HepG2 (cell line): ENCODE results near the gene SH2D6. TPM values are rescaled to one million over a fixed set of nuclear protein-coding genes. Genes with fewer than 3 reads are reported as not detected.
A peak's percentile ranks its signal among the peaks of the same experiment; 100 is the strongest.

ENCODE experiments used
- AKAP8 ChIP-seq: sonication (generic); formaldehyde crosslinking; IDR thresholded peaks from 2 replicates; pipeline ENCODE4 v1.5.1; 2020; ENCODE audit warnings: mild to moderate bottlenecking, missing genetic modification reagents
- CREM ChIP-seq, 2 experiments: sonication (generic) in 1 of 2; formaldehyde crosslinking in 1 of 2; IDR thresholded peaks; 2 replicates each; pipeline versions ENCODE4 v1.4.0 to v1.6.1; 2016 to 2020; ENCODE audit warnings: antibody characterized with exemption in 1 of 2, mild to moderate bottlenecking in 1 of 2, missing genetic modification reagents in 1 of 2
- DMTF1 ChIP-seq: sonication (generic); formaldehyde crosslinking; IDR thresholded peaks from 2 replicates; pipeline ENCODE4 v1.4.0; 2020; ENCODE audit warnings: mild to moderate bottlenecking, missing genetic modification reagents
- ETS1 ChIP-seq: sonication (generic); formaldehyde crosslinking; IDR thresholded peaks from 2 replicates; pipeline ENCODE4 v1.4.0; 2020; ENCODE audit warnings: missing genetic modification reagents
- MYPOP ChIP-seq: sonication (generic); formaldehyde crosslinking; IDR thresholded peaks from 2 replicates; pipeline ENCODE4 v1.8.1; 2023; ENCODE audit warnings: mild to moderate bottlenecking, moderate library complexity, missing genetic modification reagents
- POLR2A ChIP-seq, 2 experiments: IDR thresholded peaks; 2 replicates each; pipeline ENCODE4 v1.6.1; 2011; ENCODE audit warnings: low read depth in 2 of 2, low read length in 2 of 2, mild to moderate bottlenecking in 1 of 2, moderate library complexity in 1 of 2; ENCODE audit not compliant: insufficient read depth in 1 of 2
- TMF1 ChIP-seq: sonication (generic); formaldehyde crosslinking; IDR thresholded peaks from 2 replicates; pipeline ENCODE4 v1.8.1; 2022; ENCODE audit warnings: low read depth, missing genetic modification reagents
- ZNF30 ChIP-seq: sonication (generic); formaldehyde crosslinking; IDR thresholded peaks from 2 replicates; pipeline ENCODE4 v1.5.0; 2020; ENCODE audit warnings: mild to moderate bottlenecking, missing genetic modification reagents
- ZNF407 ChIP-seq: sonication (generic); formaldehyde crosslinking; IDR thresholded peaks from one replicate; pipeline ENCODE4 v1.5.1; 2020; ENCODE audit warnings: mild to moderate bottlenecking, missing genetic modification reagents; ENCODE audit errors: not compliant biosample characterization
- ZNF720 ChIP-seq: sonication (generic); formaldehyde crosslinking; IDR thresholded peaks from 2 replicates; pipeline ENCODE4 v1.4.0; 2020; ENCODE audit warnings: missing genetic modification reagents
- ZNF746 ChIP-seq: sonication (generic); formaldehyde crosslinking; IDR thresholded peaks from 2 replicates; pipeline ENCODE4 v1.8.0; 2022; ENCODE audit warnings: mild to moderate bottlenecking, missing genetic modification reagents
- polyA plus RNA-seq, 8 experiments: library from polyadenylated mRNA; depleted of rRNA in 3 of 8; stranded (reverse) in 7 of 8; unstranded in 1 of 8; fragments of >200 nt; fragmentation: Illumina TruSeq in 4 of 8; extraction: Trizol in 4 of 8; gene quantifications; 2 replicates each; pipeline versions ENCODE4 v1.2.1 to v1.2.3, GENCODE V29; 2011 to 2016; ENCODE audit warnings: low read depth in 4 of 8, missing spikeins in 1 of 8, mixed read lengths in 1 of 8; ENCODE audit not compliant: insufficient read depth in 1 of 8
- total RNA-seq, 5 experiments: library from RNA; depleted of rRNA; stranded (reverse); fragments of >200 nt; fragmentation: Illumina TruSeq; extraction: Trizol; gene quantifications; 2 replicates each; pipeline ENCODE4 v1.2.3, GENCODE V29; 2016; ENCODE audit warnings: low read depth in 1 of 5
- TF ChIP-seq, protein P1 (sequence below): sonication (generic); formaldehyde crosslinking; IDR thresholded peaks from 2 replicates; pipeline ENCODE4 v1.4.0; 2020; ENCODE audit warnings: mild to moderate bottlenecking, missing genetic modification reagents
- TF ChIP-seq, protein P2 (sequence below): sonication (generic); formaldehyde crosslinking; IDR thresholded peaks from 2 replicates; pipeline ENCODE4 v1.4.0; 2020; ENCODE audit warnings: missing genetic modification reagents

The SH2D6 gene
- total and polyA plus RNA-seq, 2 of the 13 experiments (the other 11 are each of a cell fraction or from before 2014, with no cell fraction given) = 0.11 to 0.26 TPM

GRCh38 chr2:85468704-85469349 lies 50.3 kb downstream of the SH2D6 start (continued):
- TF ChIP-seq MYPOP (CRISPR knock-in tag) (no peak), ZNF746 (CRISPR knock-in tag) (peak; percentile 33; the same call in 1 of the 2 replicates), POLR2A (IDR thresholded peaks at IDR 0.05; ENCODE audit: insufficient read depth in 1 of 2, low read depth in 2 of 2, low read length in 2 of 2) (no peak), AKAP8 (CRISPR knock-in tag) (no peak), ETS1 (CRISPR knock-in tag) (no peak), DMTF1 (CRISPR knock-in tag) (no peak), TMF1 (no peak), ZNF30 (no peak), ZNF407 (CRISPR knock-in tag) (no peak), ZNF720 (CRISPR knock-in tag) (no peak), CREM (IDR thresholded peaks at IDR 0.05) (peak; percentile 58; the same call in 1 of the 2 replicates), CREM (CRISPR knock-in tag; IDR thresholded peaks at IDR 0.05) (no peak)
- TF ChIP-seq, protein P1, sequence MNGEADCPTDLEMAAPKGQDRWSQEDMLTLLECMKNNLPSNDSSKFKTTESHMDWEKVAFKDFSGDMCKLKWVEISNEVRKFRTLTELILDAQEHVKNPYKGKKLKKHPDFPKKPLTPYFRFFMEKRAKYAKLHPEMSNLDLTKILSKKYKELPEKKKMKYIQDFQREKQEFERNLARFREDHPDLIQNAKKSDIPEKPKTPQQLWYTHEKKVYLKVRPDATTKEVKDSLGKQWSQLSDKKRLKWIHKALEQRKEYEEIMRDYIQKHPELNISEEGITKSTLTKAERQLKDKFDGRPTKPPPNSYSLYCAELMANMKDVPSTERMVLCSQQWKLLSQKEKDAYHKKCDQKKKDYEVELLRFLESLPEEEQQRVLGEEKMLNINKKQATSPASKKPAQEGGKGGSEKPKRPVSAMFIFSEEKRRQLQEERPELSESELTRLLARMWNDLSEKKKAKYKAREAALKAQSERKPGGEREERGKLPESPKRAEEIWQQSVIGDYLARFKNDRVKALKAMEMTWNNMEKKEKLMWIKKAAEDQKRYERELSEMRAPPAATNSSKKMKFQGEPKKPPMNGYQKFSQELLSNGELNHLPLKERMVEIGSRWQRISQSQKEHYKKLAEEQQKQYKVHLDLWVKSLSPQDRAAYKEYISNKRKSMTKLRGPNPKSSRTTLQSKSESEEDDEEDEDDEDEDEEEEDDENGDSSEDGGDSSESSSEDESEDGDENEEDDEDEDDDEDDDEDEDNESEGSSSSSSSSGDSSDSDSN = peak; percentile 57
- TF ChIP-seq, protein P2, sequence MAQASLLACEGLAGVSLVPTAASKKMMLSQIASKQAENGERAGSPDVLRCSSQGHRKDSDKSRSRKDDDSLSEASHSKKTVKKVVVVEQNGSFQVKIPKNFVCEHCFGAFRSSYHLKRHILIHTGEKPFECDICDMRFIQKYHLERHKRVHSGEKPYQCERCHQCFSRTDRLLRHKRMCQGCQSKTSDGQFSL (CRISPR knock-in tag) = peak; percentile 99
